Measurements from ENCODE around the gene MXRA8.

The MXRA8 gene

DNA sequence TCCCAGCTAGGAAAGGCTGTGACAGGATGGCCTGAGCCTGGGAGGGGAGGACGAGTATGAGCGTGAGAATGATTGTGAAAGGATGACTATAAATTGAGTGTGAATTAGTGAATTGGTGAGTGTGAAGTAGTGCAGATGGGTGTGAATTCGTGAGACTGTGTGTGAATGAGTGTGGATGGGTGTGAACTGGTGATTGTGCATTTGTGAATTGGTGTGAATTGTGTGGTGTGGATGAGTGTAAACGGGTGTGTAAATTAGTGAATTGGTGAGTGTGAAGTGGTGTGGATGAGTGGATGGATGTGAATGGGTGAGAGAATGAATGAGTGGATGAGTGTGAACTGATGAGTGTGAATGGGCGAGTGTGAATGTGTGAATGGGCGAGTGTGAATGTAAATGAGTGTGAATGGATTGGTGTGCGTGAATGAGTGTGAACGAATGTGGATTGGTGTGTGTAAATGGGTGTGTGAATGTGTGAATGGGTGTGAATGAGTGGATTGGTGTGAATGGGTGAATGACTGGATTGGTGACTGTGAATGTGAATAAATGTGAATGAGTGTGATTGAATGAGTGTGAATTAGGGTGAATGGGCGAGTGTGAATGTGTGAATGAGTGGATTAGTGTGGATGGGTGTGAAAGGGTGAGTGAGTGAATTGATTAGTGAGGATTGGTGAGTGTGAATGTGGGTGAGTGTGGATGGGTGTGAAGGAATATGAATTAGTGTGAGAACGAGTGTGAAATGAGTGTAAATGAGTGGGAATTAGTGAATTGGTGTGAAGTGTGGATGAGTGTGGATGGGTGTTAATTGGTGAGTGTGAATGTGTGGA is 7.7 kb upstream of the MXRA8 start:
- no peak for DNase-seq

DNA sequence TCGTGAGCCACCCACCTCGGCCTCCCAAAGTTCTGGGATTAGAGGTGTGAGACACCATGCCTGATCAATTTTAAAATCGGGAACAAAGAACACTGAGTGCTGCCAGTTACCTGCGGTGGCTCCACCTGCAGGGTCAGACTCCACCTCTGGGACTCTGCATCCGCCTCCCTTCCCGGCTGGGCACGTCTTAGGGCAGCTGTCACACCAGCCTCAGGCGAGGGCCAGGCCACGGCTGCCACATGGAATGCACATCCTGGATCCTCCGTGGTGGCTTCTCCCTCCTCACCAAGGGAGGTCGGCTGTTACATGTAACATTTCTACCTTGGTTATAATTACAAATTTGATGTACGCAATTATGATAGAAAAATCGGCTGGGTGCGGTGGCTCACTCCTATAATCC is 5.9 kb upstream of the MXRA8 start:
- no peak for DNase-seq

DNA sequence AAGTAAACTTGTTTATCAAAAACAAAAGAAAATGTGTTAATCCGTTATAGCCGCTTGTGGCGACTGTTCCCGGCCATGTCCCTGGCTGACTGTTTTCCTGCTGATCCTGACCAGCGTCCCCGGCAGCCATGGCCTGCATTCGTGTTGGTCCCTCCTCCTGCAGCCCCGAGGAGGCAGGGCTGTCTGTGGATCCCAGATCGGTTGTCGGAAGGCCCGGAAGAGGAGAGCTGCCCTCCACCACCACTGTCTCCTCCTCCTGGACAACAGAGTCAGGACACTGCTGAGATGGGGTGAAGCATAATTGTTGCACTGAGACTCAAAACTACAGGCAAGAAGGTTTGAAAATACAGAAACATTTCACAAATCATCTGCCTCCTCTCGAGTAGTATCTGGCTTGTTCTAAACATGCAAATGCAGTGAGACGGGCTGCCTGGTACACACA is 3.6 kb upstream of the MXRA8 start:
- DNase-seq: no peak

DNA sequence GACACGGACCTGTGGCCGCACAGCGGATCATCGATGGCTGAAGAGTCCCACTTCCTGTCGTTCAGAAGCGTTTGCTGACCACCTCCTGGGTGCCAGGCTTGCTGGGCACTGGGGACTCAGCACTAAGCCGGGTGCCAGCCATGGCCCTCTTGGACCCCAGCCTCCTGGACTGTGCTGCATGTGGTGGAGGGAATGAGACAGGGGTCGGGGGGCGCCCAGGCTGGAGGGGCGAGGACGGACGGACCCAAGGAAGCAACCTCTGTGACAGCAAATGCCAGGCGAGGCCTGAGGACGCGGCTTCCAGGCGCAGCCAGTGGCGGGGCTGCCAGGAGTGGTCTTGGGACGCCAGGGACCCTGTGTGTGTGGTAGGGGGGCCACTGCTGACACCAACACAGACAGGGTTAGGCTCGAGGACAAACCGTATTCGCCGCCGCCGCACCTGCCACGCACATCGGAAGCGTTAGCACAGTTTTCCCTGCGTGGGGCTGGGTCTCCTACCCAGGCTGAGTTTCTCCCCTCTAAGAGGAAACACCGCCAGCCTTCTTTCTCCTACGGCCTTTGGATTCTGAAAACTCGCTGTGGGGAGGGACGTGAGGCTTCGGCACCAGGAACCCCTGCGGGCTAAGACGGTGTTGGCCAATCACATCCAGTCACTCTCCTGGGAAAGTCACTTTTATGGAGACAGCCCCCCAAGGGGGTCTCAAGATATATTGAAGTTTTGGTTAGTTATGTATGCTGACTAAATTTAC is 3.1 kb upstream of the MXRA8 start:
- no peak for DNase-seq

DNA sequence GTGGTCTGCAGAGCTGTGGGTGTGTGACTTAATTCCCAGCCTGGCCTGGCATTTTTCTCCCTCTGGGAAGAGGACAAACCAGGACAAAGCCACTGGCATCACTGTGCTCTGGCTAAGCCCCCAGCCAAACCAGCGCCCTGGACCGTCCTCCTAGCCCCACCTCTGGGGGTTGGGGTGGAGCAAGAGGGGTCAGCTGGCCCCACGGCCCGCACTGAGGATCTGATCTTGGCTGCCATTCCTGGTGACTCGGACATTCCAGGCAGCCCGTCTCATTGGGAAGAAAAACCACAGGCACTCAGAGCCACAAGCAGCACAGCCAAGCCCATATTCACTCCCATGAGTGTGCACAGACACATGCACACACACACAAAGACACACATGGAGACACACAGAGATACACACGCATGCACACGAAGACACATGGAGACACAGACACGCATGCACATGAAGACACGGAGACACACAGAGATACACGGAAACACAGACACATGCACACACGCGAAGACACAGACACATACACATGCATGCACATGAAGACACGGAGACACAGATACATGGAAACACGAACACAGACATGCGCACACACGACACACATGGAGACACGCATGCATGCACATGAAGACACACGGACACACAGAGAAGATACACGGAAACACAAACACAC is 2.3 kb upstream of the MXRA8 start:
- no peak for DNase-seq

DNA sequence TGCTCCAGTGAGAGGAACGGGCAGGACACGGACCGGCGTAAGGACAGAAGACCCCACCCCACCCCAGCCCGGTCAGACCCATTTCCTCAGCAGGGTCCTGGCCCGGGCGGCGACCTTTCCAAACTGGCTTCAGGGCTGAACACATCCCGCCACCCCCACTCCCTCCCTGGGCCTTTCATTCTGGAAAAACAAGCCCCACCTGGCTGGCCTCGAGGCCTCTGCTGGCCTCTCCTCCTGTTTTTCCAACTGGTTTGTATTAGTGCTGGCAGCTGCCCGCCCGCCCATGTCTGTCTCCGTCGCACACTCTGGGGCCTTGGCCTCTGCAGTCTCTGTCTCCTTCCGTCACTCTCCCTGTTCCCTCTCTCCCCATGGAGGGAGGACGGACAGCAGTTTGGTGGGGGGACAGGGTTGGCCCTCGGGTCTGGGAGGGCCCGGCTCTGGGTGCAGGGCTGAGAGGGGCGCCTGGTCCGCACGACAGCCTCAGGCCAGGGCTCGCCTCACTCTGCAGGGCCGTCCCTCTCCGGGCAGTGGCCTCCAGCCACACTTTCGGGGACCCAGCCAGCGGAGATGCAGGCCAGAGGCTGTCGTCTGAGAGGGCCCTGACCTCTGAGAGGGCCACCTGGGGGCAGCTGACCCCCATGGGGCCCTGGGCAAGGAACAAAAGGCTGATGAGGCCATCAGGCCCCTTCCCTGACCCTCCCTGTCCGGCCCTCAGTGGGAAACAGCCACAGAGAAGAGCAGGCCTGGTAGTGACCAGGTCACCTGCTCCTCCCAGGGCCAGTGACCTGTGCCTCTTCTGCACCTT is 1.5 kb upstream of the MXRA8 start:
- DNase-seq: no peak

DNA sequence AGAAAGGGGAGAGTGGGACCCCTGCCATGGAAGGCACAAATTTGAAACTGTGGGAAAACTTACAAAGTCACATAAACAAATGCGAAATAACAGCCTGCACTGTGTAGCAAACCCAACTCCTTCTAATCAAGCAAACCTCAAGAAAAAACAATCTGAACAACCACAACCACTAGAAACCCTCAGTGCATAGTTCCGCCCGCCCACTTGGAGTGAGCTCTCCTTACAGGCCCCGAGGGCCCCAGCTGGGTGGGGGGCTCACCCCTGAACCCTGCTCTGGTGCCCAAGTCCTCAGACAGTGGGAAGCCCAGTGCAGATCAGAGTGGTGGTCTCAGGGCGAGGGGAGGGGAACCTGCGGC is 931 bp upstream of the MXRA8 start:
- no peak for DNase-seq

DNA sequence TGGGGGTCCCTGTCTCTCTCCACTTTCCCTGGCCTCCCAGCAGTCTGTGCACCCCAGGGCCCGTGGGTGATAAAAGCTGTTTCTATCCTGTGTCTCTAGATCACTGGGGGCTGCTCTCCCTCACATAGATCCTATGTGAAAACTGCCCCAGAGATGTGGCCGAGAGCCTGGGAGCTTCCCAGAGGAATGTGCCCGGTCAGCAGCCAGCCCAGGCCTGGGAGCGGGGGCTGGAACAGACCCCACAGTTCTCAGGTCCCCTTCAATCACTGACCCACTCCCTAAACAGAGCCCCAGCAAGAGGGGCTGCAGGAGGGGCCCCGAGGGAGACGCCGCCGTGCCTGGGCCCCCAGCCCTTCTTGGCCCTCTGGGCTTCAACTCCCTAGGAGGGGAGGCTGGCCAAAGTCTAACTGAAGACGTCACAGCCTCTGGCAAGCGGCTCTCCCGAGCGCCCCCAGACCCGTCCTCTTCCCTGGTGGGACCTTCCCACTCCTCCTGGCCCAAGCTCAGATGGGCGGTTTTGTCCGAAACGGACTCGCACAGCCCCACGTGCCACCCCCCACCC is 403 bp downstream of the MXRA8 start:
- no peak for DNase-seq

DNA sequence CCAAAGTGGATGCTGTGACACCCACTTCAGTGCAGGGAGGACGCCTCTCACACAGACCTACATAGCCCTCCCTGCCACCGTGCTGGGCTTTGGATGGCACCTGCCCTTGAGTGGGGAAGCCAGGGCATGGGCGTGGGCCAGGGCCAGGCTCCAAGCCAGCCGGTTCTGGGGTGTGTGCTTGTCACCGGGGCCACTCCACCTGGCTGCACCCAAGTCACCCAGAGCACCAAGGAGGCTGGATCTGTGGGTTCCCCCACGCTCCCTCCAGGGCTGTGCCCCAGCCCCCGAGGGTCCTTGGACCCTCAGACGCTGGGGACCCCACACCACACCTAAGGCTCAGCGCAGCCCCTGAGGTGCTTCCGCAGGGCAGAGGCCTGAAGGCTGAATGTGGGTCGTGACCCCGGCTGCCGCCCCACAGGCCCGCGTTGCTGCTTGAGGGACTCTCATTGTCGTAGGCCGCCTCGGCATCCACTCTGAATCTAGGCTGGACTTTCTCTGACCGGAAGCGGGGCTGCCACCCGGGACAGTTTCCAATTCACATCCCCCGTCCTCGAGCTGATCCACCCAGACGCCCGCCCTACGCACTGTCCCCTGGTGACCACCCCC is 1.5 kb downstream of the MXRA8 start:
- no peak for DNase-seq

DNA sequence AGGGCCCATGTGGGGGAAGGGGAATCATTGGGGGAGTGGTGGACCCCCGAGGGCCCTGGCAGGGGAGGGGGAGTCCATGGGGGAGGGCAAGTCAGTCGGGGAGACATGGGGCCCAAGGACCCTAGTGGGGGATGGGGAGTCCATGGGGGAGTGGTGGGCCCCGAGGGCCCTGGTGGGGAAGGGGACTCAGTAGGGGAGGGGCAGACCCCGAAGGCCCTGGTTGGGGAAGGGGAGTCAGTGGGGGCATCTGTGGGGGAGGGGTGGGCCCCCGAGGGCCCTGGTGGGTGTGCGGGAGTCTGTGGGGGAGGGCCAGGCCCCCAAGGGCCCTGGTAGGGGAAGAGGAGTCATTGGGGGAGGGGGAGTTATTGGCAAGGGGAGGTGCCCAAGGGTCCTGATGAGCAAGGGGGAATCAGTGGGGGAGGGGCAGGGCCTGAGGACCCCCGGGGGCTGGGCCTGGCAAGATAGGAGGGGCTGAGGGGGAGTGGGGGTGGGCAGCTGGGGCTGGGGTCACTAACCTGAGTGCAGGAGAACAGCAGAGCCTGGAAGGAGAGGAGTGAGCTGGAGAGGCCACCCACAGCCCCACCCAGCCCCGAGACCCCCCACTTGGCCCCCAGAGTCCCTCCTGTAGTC is 2.1 kb downstream of the MXRA8 start:
- DNase-seq: no peak

DNA sequence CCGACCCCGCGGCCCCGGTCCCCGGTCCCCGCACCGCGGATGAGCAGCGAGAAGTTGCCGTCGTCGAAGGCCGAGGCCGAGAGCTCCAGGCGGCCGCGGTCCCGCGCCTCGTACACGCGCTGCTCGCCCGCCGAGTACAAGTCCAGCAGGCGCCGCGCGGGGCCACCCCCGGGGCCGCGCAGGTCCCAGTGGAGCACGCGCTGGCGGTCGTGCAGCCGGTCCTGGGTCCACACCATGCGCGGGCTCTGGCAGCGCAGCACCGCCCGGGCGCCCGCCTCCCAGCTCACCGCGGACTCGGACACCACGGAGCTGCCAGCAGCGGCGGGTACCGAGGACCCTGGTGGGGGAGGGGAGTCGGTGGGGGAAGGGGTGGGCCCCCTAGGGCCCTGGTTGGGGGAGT is 2.9 kb downstream of the MXRA8 start:
- DNase-seq: no peak

DNA sequence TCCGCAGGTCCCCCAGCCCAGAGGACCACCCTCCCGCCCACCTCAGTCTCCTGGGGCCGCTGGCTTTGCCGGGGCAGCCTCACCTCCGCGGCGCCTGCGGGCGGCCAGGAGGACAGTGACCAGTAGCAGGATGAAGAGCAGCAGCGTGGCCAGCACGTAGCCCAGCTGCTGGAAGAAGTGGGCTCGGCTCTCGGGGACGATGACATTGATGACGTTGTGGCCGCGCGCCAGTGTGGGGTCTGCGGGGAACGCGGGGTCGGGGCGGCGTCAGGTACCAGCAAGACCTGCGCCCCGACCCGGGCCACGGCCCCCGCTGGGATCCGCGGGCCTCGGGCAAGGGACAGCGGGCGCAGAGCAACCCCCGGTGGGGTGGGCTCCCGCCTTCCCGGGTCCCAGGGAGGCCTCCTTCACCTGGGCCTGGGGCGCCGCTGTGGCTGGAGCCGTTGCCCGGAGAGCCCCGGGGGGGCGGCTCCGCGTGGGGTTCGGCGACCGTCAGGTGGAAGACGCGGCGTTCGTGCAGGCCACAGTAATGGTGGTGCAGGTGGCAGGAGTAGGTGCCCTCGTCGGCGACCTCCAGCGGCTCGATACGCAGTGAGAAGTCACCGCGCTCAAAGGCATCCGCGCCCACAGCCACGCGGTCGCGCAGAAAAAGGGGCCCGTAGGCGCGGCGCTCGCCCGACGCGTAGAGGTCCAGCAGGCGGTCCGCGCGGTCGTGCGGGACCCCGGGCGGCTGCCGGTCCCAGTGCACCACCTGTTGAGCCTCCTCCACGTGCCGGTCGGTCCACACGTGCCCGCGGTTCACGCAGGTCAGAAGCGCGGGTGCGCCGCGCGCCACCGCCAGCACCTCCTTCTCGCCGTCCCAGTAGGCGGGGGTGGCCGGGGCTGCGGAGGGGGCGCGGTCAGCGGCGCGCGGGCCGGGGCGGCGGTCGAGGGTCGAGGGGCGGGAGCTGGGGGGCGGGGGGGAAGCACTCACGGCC is 3.8 kb downstream of the MXRA8 start:
- DNase-seq: no peak

DNA sequence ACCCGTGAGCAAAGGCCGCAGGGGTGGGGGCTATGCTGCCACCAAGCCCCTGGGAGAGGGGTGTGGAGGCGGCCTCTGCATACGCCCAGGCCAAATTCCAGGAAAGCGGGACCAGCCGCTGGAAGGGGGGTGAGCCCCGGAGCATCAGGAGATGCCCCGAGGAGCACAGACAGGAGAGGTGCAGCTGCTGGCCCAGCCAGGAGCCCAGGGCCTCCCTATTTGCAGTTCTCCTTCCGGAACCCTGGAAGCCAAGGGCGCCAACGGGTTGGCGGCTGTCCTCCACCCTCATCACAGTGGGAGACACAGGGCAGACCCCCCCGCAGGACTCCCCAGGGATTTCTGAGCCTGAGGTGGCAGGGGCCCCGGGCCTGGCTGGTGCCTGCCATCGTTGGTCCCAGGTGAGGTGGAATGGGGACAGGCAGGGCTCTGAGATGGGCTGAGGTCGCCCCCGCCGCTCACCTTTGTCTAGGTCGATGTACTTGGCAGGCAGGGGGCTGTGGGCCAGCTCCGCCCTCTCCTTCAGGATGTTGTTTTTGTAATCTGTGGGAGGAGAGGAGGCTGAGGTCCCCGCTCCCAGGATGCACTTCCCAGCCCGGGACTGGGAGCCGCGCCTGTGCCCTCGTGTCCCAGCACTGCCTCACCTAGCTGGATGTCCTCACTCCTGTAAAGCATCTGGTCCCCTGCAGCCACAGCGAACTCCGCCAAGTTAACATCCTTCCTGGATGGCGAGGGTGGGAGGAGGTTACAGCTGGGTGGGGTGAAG is 4.8 kb downstream of the MXRA8 start:
- no peak for DNase-seq

DNA sequence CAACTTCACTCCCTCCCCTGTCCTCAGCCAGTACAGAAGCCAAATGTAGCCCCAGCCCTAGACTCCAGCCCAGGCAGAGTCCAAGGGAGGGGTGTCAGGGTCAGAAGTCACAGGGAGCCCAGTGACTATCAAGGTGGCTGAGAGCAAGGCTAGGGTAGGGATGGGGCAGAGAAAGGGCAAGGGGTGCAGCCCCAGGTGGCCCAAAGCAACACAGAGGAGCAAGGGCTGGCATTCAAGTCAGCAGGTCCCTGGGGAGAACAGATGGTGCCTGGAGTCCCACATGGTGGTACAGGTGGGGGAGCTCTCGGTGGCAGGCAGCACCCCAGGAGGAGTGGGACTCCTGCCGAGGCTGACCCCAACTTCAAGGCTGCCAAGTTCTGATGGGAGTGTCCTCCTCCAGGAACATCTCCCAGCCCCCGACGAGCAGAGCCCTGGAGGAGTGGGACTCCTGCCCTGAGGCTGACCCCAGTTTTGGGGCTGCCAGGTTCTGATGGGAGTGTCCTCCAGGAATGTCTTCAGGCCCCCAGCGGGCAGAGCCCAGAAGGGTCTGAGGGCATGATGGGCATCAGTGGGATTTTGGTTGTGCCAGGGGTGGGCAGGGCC is 5.5 kb downstream of the MXRA8 start:
- no peak for DNase-seq

DNA sequence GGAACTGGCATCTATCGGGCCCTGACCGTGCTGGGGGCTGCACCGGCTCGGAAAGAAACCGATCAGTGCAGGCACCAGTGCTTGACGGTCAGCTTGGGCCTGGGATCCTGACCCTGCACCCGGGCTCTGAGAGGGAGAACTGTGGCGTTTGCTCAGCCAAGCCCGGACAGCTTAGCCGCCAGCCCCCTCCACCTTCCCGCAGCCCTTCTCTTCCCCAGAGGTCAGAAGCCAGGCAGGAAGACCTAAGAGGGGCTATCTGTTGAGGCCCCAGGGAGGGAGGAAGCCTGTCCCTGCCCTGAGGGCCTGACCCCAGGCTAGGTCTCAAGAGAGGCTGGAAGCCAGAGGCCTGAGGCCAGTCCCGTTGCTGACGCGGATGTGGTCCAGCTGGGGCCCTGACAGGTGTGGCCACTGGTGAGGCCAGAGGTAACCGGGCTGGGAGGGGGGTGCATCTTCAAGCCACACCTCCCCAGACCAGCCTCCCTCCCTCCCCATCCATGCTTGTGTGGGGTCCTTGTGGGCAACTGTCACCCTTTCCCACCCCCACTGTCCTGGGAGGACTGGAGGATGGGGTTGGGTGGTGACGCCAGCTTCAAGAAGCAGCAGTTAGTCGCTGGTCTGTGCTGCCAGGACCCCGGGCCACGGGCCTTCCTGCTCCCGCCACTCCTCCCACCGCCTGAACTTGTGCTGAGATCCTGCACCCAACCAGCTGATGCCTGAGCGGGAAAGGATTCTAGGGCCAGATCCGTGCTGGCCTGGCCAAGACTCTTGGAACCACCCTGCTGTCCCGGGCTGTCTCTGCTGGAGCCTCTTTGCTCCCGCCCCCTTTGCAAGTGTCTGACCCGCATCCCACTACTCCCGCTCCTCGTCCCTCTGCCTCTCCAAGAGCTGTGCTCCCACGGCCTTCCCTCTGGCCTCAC is 6.6 kb downstream of the MXRA8 start:
- no peak for DNase-seq

DNA sequence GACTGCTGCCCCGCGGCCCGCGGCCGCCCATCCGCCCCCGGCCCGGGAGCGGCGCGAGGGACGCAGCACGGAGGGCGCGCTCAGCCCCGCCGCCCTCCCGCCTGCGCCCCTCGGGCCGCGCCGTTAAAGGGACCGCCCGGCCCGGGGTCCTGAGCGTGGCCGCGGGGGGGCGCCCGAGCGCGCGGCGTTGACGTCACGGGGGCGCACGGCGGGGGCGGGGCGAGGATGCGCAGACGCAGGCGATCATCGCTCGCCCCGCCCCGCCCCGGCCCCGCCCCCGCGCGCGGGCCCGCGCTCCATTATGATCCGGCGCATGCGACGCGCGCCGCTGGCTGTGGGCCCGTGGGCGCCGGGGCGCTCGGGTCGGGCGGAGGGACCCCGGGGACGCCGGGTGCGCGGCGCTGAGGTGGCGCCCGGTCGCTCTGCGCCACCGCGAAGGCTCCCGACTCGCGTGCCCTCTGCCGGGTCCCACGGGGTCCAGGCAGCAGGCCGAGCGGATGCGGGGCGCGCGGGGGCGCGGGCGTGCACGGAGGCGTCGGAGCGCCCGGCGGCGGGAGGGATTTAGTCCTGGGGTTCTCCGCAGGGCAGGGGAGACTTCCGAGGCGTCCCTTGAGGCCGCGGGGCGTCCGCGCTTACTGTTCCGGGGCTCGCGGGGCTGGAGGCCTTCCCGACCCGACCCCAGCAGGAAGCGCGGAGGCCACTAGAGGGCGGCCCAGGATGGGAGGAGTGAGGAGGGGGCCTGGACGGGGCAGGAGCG is 8.9 kb downstream of the MXRA8 start, which contains the start of gene DVL1:
Gene DVL1, minus strand, starts transcription at position 163 of the 757 bp plus-strand sequence. CDS start 353 bp downstream, outside the sequence.
- peak; percentile 6 for DNase-seq

Measured in KG1 (cell line).